Omental fat pad (tissue), 4 donors: ENCODE measurements around the gene MAGI1. TPM values are rescaled to one million over a fixed set of nuclear protein-coding genes. Genes with fewer than 3 reads are reported as not detected.

Experiments
- ATAC-seq: fragments of 150-250 bp; one replicate; pipeline ENCODE4 v1.9.1; 2016; ENCODE audit warnings: mild to moderate bottlenecking, moderate library complexity; ENCODE audit not compliant: low FRiP score
- DNase-seq: peaks from one replicate; pipeline ENCODE4 v3.0.0-alpha.2; 2019; ENCODE audit warnings: low spot score
- CTCF ChIP-seq, 3 donors: fragments of 450-650 bp; IDR thresholded peaks; one replicate each; pipeline ENCODE4 v1.5.1; 2016 to 2017; ENCODE audit warnings: antibody characterized with exemption in 3 of 3, mild to moderate bottlenecking in 3 of 3, moderate library complexity in 2 of 3
- total RNA-seq, 4 donors: library from RNA; depleted of rRNA; stranded (reverse); fragments of >200 nt; gene quantifications; one replicate each; pipeline ENCODE4 v1.1.0, GENCODE V29; 2016

MAGI1 gene
- total RNA-seq, 4 donors from 2014 or later = 22.9 to 38.8 (median 34.3) TPM

- DNase-seq (no peak), ATAC-seq (no peak)
- no peak for TF ChIP-seq CTCF (IDR thresholded peaks at IDR 0.05)
Measured at GRCh38 chr3:65739901-65740541, 298.7 kb downstream of the MAGI1 start.

- TF ChIP-seq CTCF (IDR thresholded peaks at IDR 0.05) = no peak
- ATAC-seq (no peak), DNase-seq (no peak)
Measured at GRCh38 chr3:65734792-65735191, 303.9 kb downstream of the MAGI1 start.

GRCh38 chr3:65734382-65734781, 304.3 kb downstream of the MAGI1 start:
- TF ChIP-seq CTCF (IDR thresholded peaks at IDR 0.05) = no peak
- ATAC-seq = no peak
- DNase-seq = no peak

GRCh38 chr3:65733459-65733858, 305.3 kb downstream of the MAGI1 start:
- ATAC-seq = no peak

GRCh38 chr3:65732051-65732935, 306.4 kb downstream of the MAGI1 start:
- ATAC-seq = peak; percentile 64
- no peak for TF ChIP-seq CTCF (IDR thresholded peaks at IDR 0.05)
- no peak for DNase-seq

More at GRCh38 chr3:65733459-65733858, 305.3 kb downstream of the MAGI1 start:
- no peak for TF ChIP-seq CTCF (IDR thresholded peaks at IDR 0.05)
- DNase-seq = no peak

GRCh38 chr3:65730449-65730848, 308.3 kb downstream of the MAGI1 start:
- TF ChIP-seq CTCF (IDR thresholded peaks at IDR 0.05) = no peak
- ATAC-seq (no peak), DNase-seq (no peak)
